Inferior parietal cortex (tissue), 1 donor: Measurements from ENCODE around the gene LRRC37A3.
"Not testable (repeated sequence)": the region's sequence is repeated elsewhere in the genome, so short reads cannot be mapped to it uniquely, and the experiment has no call there.

Source experiments
- DNase-seq: peaks from one replicate; pipeline ENCODE4 v3.0.0-alpha.2; 2016; ENCODE audit errors: extremely low spot score

LRRC37A3 gene

DNA sequence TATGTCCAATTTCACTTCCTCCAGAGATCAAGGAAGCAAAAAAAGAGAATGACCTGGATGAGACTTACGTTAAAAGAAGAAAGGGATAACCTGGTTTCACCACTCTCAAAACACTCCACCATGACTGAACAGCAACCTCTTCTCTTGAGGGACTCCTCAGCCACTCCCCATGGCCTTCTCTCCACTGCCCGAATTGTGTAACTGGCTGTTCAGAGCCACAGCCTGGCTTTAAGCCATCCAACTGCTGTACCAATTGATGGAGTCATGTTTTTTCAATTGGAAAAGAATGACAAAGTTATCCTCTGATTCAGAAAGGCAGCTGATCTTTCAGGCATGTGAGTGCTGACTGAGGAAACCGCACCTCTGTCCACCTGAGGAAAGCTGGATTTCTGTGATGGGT is 85.2 kb downstream of the LRRC37A3 start:
- not testable (repeated sequence) for DNase-seq

DNA sequence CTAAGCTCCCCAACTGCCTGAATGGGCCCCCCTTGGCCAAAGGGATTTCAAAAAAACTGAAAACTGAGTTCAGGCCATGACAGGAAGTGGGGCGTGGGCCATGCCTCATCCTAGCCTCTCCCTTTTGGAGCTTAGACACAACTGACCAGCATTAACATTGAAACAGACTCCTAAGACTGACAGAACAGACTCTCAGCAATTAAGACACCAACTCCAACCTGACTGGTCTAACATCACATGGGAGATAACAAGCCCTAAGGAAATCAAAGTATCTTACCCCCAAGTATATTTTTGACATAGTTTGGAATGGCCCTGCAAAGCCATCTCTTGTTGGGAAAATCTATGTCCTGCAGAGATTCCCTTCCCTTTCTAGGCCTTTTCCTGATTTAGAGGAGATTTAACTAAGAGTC is 88.6 kb downstream of the LRRC37A3 start:
- DNase-seq = not testable (repeated sequence)

DNA sequence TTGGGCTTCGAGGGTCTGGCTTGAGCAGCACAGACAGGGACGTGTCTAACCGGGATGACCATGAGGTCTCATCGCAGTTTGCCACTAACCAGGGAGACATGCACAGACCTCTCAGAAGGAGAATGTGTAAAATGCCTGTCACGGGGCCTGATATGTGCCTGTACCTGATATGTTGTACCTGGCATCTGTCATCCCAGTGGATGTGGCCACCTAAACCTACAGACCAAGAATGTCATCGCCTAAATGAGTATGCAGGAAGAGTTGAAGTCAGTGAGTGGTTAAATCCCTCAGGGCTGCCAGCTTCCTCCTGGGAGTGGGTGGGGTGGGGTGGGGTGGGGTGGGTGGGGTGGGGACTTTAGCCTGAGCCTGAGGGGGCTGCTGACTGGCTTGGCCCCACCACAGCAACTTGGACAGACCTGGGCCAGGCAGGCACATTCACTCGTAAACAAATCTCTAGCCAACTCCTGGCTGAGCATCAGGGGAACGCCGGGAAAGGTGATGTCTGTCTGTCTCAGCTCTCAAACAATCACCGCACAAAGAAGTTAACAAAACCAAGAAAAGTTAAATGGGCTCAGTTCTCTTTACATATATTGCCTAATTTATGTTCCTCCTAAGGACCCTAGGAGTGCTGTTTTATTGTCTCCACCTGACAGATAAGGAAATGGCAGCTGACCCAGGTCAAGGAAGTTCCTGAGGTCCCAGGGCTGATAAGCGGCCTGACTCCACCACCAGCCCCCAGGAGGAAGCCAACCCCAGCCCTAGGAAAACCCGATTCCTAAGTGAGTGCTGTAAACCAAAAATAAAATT is 89.3 kb downstream of the LRRC37A3 start:
- not testable (repeated sequence) for DNase-seq

DNA sequence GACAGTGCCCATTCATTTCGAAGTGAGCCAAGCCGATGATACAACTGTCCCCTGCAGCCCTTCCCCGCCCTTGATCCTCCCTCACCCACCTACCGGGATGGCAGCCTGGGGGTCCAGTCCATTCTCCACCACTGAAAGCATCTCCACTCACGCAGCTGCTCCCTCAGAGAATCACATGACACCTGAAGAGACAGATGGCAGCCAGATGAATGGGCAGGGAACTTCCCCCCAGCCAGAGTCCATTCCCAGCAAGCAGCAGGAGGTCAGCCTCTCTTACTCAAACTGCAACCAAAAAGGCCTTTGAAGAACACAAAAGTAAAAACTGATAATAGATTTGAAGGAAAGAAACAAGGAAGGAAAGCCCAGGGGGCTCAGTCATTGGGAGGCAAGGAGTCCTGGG is 90.2 kb downstream of the LRRC37A3 start:
- not testable (repeated sequence) for DNase-seq

DNA sequence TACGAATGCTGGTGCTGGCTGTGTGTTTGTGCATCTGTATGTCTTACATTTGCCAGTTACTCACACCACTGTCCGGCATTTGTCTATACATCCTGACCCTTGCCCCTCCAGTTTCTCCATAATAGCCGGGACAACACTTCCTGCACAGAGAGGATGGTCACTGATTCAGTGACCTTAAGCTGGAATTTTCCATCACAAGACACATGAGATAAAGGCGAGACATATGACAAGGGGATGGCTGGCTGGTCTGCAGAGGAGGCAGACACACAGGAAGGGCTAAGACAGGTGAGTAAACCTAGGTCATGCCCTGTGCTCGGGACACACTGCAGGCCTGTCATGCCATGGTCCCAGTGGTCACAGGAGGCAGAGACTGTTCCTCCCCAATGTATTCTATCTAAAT is 100.4 kb downstream of the LRRC37A3 start:
- not testable (repeated sequence) for DNase-seq

DNA sequence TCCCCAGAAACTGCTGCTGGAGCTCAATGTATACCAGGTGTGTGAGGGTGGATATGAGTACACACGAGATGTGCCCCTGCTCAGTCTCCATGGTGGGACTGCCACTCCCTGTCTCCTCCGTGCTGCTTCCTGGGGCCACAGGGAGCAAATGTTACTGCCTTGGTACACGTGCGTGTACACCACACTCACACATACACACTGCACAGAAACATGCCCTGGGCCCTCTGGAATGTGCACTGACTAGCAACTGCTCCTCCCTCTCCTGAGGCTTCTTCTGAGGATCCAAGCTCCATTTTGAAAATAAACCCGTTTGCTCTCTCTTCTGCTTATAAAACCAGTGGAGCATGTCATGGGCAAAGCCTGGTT is 103.5 kb downstream of the LRRC37A3 start:
- DNase-seq = not testable (repeated sequence)

DNA sequence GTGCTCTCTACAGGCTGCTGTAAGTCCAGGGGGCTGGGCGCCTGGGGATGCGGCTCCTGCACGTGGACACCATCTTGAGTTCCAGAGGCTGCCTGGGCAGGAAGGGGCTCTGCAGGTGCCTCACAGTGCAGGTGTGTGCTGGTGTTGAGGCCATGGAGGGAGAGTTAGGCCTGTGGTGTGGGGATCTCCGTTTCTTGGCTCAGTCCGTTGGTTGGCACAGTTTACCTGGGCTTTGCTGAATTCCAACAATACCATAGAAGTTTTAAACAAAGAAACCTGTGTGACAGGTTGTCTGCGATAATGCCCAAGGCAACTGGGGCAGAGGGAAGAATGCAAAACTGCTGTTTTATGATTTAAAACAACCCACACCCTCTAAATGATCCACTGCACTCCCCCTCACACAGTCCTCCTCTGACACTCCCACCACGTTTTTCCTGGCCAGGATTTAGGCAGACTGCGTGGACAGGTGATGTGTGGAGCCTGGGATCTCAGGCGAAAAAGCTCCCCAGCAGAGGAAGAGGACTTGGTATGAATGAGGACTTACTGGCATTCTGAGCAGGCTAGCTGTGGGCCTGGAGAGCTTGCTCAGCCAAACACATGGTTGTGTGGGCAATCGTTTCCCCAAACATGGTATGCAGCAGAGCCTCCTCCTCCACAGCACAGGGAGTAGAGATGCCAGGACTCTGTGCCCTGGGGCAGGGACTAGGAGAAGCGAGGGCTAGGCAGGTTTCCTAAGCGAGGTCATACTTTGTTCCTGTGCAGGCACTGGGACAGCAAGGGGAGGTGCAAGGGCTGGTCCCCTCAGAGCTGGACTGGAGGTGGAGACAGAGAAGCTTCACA is 104.1 kb downstream of the LRRC37A3 start:
- not testable (repeated sequence) for DNase-seq

DNA sequence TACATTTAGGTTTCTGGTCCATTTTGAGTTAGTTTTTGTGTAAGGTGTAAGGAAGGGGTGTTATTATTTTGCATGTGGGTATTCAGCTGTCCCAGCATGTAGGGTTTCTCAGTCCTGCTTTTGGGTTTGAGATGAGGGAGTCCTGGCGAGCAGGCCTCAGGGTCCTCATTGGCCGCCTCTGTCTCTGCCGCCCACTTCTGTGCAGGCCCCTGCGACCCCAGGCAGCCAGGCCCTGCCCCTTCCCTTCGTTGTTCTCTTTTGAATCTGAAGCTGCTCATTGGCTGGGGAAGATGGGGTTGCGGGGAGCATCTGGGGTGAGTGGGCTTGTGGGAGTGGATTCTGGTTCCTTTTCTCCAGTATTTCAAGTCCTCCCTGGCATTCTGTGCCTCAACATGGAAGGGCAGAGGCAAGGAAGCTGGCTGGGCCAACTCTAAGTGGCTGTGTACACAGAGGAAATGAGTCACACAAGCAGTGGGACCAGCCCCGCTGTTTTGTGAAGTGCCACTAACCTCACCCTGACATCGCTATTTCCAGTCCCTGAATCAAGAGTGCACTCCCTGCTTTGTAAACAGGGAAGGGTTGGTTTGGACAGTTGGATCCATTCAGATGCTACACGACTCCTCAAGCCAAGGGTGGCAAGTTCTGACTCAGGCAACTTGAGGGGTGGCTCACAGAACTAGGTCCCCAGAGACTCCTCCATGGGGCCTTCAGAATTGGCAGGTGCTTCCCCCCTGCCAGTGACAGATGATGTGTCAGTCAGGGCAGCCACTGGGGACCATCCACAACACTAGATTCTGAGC is 110.9 kb downstream of the LRRC37A3 start:
- not testable (repeated sequence) for DNase-seq
